ENCODE results near the gene EHF.

The EHF gene

DNA sequence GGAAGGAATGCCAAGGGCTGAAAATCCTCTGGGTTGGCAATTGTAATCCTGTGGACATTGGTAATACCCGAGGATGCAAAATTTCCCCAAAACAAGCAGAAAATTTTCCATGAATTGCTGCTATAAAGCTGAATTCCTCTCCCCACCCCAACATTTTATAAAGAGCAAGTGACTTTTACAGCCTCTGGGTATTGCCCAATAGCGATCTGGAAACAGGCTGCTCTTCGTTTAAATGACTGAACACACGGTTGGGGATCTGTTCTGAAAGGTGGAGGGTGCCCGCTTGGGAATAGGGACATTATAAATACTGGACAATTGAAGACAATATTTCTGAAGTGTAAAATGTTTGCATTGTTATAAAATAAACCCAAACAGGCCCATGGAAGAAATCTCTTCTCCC lies 20.6 kb downstream of the EHF start:
- ATAC-seq = no peak
- TF ChIP-seq PPARA (CRISPR knock-in tag; IDR thresholded peaks at IDR 0.05; ENCODE audit: borderline replicate concordance) (no peak), ZNF70 (CRISPR knock-in tag; IDR thresholded peaks at IDR 0.05) (no peak), ZNF8 (CRISPR knock-in tag; IDR thresholded peaks at IDR 0.05) (no peak), ZFP3 (CRISPR knock-in tag; IDR thresholded peaks at IDR 0.05) (no peak), ZC3H10 (CRISPR knock-in tag; IDR thresholded peaks at IDR 0.05) (no peak), TCF4 (CRISPR knock-in tag; IDR thresholded peaks at IDR 0.05; ENCODE audit: borderline replicate concordance) (no peak), ISL1 (CRISPR knock-in tag; IDR thresholded peaks at IDR 0.05) (no peak), TOX (CRISPR knock-in tag; IDR thresholded peaks at IDR 0.05; ENCODE audit: borderline replicate concordance) (no peak), CSDC2 (CRISPR knock-in tag; IDR thresholded peaks at IDR 0.05) (no peak), GLIS3 (CRISPR knock-in tag; IDR thresholded peaks at IDR 0.05) (no peak), OSR1 (CRISPR knock-in tag; IDR thresholded peaks at IDR 0.05) (no peak), ZFP30 (CRISPR knock-in tag; IDR thresholded peaks at IDR 0.05) (no peak), ZNF565 (CRISPR knock-in tag; conservative IDR thresholded peaks at IDR 0.05; ENCODE audit: low read depth) (no peak), SNAI2 (CRISPR knock-in tag; IDR thresholded peaks at IDR 0.05) (no peak), ARNTL (CRISPR knock-in tag; IDR thresholded peaks at IDR 0.05; ENCODE audit: borderline replicate concordance, low read depth) (no peak), BACH2 (CRISPR knock-in tag; IDR thresholded peaks at IDR 0.05; ENCODE audit: borderline replicate concordance) (no peak)
- TF ChIP-seq, protein P1, sequence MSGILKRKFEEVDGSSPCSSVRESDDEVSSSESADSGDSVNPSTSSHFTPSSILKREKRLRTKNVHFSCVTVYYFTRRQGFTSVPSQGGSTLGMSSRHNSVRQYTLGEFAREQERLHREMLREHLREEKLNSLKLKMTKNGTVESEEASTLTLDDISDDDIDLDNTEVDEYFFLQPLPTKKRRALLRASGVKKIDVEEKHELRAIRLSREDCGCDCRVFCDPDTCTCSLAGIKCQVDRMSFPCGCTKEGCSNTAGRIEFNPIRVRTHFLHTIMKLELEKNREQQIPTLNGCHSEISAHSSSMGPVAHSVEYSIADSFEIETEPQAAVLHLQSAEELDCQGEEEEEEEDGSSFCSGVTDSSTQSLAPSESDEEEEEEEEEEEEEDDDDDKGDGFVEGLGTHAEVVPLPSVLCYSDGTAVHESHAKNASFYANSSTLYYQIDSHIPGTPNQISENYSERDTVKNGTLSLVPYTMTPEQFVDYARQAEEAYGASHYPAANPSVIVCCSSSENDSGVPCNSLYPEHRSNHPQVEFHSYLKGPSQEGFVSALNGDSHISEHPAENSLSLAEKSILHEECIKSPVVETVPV (CRISPR knock-in tag; IDR thresholded peaks at IDR 0.05) = no peak
- TF ChIP-seq, protein P2, sequence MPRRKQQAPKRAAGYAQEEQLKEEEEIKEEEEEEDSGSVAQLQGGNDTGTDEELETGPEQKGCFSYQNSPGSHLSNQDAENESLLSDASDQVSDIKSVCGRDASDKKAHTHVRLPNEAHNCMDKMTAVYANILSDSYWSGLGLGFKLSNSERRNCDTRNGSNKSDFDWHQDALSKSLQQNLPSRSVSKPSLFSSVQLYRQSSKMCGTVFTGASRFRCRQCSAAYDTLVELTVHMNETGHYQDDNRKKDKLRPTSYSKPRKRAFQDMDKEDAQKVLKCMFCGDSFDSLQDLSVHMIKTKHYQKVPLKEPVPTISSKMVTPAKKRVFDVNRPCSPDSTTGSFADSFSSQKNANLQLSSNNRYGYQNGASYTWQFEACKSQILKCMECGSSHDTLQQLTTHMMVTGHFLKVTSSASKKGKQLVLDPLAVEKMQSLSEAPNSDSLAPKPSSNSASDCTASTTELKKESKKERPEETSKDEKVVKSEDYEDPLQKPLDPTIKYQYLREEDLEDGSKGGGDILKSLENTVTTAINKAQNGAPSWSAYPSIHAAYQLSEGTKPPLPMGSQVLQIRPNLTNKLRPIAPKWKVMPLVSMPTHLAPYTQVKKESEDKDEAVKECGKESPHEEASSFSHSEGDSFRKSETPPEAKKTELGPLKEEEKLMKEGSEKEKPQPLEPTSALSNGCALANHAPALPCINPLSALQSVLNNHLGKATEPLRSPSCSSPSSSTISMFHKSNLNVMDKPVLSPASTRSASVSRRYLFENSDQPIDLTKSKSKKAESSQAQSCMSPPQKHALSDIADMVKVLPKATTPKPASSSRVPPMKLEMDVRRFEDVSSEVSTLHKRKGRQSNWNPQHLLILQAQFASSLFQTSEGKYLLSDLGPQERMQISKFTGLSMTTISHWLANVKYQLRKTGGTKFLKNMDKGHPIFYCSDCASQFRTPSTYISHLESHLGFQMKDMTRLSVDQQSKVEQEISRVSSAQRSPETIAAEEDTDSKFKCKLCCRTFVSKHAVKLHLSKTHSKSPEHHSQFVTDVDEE (CRISPR knock-in tag; IDR thresholded peaks at IDR 0.05) = no peak
- TF ChIP-seq, protein P3, sequence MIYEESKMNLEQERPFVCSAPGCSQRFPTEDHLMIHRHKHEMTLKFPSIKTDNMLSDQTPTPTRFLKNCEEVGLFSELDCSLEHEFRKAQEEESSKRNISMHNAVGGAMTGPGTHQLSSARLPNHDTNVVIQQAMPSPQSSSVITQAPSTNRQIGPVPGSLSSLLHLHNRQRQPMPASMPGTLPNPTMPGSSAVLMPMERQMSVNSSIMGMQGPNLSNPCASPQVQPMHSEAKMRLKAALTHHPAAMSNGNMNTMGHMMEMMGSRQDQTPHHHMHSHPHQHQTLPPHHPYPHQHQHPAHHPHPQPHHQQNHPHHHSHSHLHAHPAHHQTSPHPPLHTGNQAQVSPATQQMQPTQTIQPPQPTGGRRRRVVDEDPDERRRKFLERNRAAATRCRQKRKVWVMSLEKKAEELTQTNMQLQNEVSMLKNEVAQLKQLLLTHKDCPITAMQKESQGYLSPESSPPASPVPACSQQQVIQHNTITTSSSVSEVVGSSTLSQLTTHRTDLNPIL (CRISPR knock-in tag; IDR thresholded peaks at IDR 0.05; ENCODE audit: low read depth) = no peak

DNA sequence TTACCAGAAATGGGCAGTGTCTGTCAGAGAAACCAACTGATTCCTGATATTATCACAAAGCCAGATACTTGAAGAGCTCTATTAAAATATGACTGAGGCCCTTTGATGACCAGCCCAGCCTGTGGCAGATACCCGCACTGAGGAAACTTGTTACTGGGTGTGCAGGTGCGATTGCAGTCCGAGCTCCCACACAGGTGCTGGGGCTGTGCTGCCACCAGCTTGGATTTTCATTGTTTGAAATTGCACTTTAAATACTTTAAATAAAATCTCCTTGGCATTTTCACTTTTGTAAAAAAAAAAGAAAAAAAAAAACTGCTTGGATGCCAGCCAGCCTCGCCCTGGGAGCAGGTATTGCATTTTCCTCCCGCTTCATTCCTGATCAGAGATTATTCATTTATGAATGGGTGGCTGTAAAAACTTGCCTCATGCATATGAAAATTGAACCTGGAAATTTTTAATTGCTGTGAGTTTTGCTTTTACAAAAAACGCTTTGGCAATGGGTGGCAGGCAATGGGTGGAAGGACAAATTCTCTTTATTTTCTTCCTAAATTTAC lies 21.2 kb downstream of the EHF start:
- TF ChIP-seq ZNF8 (CRISPR knock-in tag; IDR thresholded peaks at IDR 0.05) (no peak), ESRRG (CRISPR knock-in tag; IDR thresholded peaks at IDR 0.05) (no peak), ZNF565 (CRISPR knock-in tag; conservative IDR thresholded peaks at IDR 0.05; ENCODE audit: low read depth) (no peak), ISL1 (CRISPR knock-in tag; IDR thresholded peaks at IDR 0.05) (no peak), TOX (CRISPR knock-in tag; IDR thresholded peaks at IDR 0.05; ENCODE audit: borderline replicate concordance) (no peak), GLIS3 (CRISPR knock-in tag; IDR thresholded peaks at IDR 0.05) (no peak), ZC3H10 (CRISPR knock-in tag; IDR thresholded peaks at IDR 0.05) (no peak), BACH2 (CRISPR knock-in tag; IDR thresholded peaks at IDR 0.05; ENCODE audit: borderline replicate concordance) (no peak), ARNTL (CRISPR knock-in tag; IDR thresholded peaks at IDR 0.05; ENCODE audit: borderline replicate concordance, low read depth) (no peak), ZFP3 (CRISPR knock-in tag; IDR thresholded peaks at IDR 0.05) (no peak)
- TF ChIP-seq, protein P4, sequence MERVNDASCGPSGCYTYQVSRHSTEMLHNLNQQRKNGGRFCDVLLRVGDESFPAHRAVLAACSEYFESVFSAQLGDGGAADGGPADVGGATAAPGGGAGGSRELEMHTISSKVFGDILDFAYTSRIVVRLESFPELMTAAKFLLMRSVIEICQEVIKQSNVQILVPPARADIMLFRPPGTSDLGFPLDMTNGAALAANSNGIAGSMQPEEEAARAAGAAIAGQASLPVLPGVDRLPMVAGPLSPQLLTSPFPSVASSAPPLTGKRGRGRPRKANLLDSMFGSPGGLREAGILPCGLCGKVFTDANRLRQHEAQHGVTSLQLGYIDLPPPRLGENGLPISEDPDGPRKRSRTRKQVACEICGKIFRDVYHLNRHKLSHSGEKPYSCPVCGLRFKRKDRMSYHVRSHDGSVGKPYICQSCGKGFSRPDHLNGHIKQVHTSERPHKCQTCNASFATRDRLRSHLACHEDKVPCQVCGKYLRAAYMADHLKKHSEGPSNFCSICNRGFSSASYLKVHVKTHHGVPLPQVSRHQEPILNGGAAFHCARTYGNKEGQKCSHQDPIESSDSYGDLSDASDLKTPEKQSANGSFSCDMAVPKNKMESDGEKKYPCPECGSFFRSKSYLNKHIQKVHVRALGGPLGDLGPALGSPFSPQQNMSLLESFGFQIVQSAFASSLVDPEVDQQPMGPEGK (CRISPR knock-in tag; IDR thresholded peaks at IDR 0.05; ENCODE audit: borderline replicate concordance) = no peak
- TF ChIP-seq, protein P3 (CRISPR knock-in tag; IDR thresholded peaks at IDR 0.05; ENCODE audit: low read depth) = no peak
- TF ChIP-seq, protein P2 (CRISPR knock-in tag; IDR thresholded peaks at IDR 0.05) = no peak
- no peak for ATAC-seq
